ENCODE results near the gene DNAJB6.
"Not testable (repeated sequence)": the region's sequence is repeated elsewhere in the genome, so short reads cannot be mapped to it uniquely, and the experiment has no call there.

The DNAJB6 gene

DNA sequence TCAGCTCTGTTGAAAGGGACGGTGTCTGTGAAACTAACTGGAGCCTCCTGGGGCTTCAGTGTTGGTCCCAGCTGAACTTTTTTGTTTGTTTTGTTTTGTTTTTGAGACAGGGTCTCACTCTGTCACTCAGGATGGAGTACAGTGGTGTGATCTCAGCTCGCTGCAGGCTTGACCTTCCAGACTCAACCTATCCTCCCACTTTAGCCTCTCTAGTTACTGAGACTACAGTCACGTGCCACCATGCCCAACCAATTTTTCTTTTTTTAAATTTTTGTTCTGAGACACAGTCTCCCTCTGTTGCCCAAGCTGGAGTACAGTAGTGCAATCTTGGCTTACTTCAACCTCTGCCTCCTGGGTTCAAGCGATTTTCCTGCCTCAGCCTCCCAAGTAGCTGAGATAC is 13.4 kb upstream of the DNAJB6 start:
- no peak for DNase-seq (ENCODE audit: low read depth)

- DNase-seq (ENCODE audit: low read depth): no peak
These were observed 7.4 kb upstream of the DNAJB6 start for GRCh38 chr7:157329447-157329846.

DNA sequence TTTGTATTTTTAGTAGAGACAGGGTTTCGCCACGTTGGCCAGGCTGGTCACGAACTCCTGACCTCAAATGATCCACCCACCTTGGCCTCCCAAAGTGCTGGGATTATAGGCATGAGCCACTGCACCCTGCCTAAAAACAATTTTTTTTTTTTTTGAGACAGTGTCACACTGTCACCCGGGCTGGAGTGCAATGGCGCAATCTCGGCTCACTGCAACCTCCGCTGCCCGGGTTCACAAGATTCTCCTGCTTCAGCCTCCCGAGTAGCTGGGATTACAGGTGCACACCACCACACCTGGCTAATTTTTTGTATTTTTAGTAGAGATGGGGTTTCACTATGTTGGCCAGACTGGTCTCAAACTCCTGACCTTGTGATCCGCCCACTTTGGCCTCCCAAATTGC is 6.2 kb upstream of the DNAJB6 start:
- not testable (repeated sequence) for DNase-seq (ENCODE audit: low read depth)

DNA sequence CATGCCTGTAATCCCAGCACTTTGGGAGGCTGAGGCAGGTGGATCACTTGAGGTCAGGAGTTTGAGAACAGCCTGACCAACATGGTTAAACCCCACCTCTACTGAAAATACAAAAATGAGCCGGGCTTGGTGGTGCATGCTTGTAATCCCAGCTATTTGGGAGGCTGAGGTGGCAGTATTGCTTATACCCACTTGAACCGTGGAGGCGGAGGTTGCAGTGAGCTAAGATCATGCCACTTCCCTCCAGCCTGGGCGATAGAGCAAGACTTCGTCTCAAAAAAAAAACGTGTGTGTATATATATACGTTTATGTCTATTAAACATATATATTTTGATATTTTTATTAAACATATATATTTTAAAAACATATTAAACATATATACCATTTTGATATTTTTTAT is 5.8 kb upstream of the DNAJB6 start:
- not testable (repeated sequence) for DNase-seq (ENCODE audit: low read depth)

DNA sequence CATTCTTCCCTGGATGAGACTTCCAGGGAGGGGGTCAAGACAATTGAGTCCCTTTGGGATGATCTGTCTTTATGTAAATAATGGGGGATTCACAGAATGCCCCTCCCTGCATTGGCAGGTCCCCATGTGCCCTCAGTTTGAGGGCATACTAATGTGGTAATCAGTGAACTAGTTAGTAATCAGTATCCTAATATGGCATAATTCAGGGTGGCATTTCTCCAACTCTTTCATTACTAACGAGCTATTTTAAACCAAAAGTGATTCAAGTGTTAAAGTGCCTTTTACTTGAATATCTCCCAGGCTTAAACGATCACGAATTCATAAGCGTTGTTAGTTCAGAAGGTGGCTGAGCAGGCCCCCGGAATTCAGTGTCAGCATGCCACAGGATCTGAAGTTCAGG is 1.6 kb upstream of the DNAJB6 start:
- DNase-seq (ENCODE audit: low read depth): no peak

DNA sequence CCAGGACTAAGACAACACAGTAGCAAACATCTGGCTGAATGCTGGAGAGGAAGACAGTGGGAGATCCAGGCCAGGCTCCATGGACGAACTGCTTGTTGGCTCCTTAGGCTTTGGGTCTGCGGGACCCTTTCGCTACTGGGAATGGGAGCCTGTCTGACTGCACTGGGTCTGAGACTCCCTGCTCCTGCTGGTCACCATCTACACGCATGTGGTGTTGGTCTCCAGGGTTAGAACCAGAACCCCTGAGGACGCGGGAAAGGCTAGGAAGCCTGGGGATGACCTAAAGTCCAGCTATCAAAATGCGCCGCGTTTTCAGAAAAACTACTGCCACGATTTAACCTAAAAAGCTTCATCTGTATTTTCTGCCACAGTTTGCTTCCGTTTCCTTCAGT is 817 bp upstream of the DNAJB6 start:
- DNase-seq (ENCODE audit: low read depth): no peak

GRCh38 chr7:157337316-157338149 is 729 bp downstream of the DNAJB6 start:
- peak; percentile 34 for DNase-seq (ENCODE audit: low read depth)

- DNase-seq (ENCODE audit: low read depth): peak; percentile 42
These were observed 3.2 kb downstream of the DNAJB6 start for GRCh38 chr7:157339777-157340677.

GRCh38 chr7:157347217-157347904 is 10.6 kb downstream of the DNAJB6 start:
- no peak for DNase-seq (ENCODE audit: low read depth)

DNA sequence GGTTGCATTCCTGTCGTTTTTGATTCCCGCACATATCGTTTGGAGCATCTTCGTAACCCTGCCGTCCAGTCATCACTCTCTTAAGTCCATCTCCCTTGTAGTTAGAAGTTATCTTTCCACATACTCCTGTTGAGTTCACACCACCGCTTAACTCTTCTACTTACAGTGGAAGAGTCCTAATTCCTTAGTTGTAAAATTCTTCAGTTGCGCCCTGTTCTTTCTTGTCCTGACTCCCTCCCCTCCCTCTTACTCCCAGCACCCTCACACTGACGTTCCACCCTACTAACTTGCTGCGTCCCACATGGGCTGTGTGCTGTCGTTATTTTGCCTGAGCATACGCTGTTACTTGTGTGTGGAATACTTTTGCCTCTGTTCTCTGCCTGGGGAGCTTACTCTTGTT is 11.7 kb downstream of the DNAJB6 start:
- DNase-seq (ENCODE audit: low read depth): no peak

DNA sequence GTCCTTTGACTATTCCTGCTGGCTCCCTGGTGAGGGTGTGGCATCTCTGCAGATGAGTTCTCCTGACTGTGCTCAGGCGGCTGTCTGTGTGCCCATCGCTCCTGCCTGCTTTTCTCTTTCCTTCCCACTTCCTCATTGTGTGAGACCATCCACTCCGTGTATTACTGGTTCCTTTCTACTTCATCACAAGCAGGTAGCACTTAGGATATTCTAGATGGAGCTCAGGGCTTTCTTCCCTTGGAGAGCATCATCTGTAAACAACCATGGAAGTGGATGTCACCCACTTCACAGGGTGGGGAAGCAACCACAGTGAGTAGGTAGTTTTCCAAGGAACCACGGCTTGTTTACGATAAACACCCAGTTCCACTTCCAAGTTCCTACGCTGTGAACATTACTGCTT is 15.7 kb downstream of the DNAJB6 start:
- DNase-seq (ENCODE audit: low read depth): no peak

DNA sequence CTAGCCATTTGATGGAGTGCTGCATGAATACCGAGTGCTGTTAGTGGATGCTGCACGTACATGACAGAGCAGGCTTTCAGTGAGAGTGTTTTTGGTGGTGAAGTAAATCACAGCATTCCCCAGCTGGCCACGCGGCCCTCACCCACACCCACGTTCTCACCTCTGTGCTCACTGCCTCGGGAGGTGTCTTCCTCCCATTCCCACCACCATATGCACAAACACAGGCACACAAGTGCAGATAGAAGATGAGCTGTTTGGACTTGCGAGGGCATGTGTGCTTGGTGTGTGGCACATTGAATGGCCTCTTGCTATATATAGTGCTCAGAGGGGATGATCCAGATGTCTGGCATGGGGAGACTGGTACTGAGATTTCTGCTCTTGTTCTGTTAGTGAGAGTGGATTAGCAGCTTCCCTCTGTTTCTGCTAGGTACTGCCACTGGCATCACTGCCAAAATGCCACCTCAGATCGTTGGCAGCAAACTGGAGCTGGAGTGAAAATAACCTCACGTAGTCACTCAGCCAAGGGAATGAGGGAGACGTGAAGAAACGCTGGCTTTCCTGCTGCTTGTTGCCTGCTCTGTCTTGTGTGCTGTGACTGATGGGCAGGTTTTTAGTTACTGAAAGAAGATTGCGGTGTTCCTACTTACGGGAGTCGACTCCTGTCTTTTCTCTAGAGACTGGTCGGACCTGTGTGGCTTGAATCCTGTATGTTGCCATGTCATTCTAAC is 19.1 kb downstream of the DNAJB6 start:
- no peak for DNase-seq (ENCODE audit: low read depth)

- DNase-seq (ENCODE audit: low read depth): no peak
These were observed 20.6 kb downstream of the DNAJB6 start for GRCh38 chr7:157357129-157358040.

- no peak for DNase-seq (ENCODE audit: low read depth)
These were observed 21.4 kb downstream of the DNAJB6 start for GRCh38 chr7:157358041-157358752.

GRCh38 chr7:157358753-157359096 is 21.9 kb downstream of the DNAJB6 start:
- DNase-seq (ENCODE audit: low read depth): no peak

DNA sequence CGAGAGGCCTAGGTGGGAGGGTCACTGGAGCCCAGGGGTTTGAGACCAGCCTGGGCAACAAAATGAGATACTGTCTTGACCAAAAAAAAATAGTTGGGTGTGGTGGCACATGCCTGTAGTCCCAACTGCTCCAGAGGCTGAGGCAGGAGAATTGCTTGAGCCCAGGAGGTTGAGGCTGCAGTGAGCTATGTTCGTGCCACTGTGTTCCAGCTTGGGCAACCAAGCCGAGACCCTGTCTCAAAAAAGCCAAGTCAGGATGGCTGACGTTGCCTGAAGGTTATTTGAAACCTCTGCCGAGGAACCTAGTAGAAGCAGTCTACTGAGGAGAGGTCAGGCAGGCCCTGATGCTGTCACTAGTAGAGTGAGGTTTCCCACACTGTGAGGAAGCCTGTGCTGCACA is 22.8 kb downstream of the DNAJB6 start:
- DNase-seq (ENCODE audit: low read depth): no peak

GRCh38 chr7:157360483-157361025 is 23.8 kb downstream of the DNAJB6 start:
- no peak for DNase-seq (ENCODE audit: low read depth)

- DNase-seq (ENCODE audit: low read depth): no peak
These were observed 24.7 kb downstream of the DNAJB6 start for GRCh38 chr7:157361537-157361936.

- DNase-seq (ENCODE audit: low read depth): no peak
These were observed 25.9 kb downstream of the DNAJB6 start for GRCh38 chr7:157362729-157363128.

DNA sequence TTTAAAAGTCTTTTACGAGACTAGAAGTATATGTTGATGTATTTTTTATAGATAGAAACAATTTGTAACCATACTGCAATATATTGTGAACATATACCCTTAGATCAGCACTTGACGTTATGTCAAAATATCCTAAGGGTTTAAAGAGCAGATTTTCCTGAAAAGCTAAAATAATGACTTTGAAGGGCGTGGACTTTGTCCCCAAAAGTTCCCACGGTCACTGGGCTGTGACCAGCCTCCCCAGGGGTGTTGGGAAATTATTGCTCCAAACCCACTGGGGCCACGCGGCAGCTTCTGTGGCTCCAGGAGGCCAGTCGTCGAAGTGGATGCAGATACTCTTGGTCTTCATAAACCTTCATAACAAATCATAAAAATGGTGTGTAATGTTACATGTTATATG is 29.9 kb downstream of the DNAJB6 start:
- DNase-seq (ENCODE audit: low read depth): no peak

Data from stimulated activated CD8-positive, alpha-beta memory T cell treated with anti-CD3 and anti-CD28 coated beads, Interleukin-12 subunit alpha, Interleukin-12 subunit beta, amount 100 ng/mL, for 1 hour (primary cell).